Suprapubic skin (tissue), 4 donors: Measurements from ENCODE around the gene PXK. TPM values are rescaled to one million over a fixed set of nuclear protein-coding genes. Genes with fewer than 3 reads are reported as not detected.
A peak's percentile ranks its signal among the peaks of the same experiment; 100 is the strongest.

Experiments used
- DNase-seq, 2 donors: peaks; one replicate each; pipeline ENCODE4 v3.0.0-alpha.2; 2019; ENCODE audit warnings: low spot score in 2 of 2
- H3K27ac ChIP-seq: fragments of 200-600 bp; sonication (generic); one replicate; pipeline ENCODE4 v1.5.1; 2019
- H3K27me3 ChIP-seq: fragments of 200-600 bp; sonication (generic); one replicate; pipeline ENCODE4 v1.5.1; 2019
- H3K36me3 ChIP-seq: fragments of 200-600 bp; sonication (generic); one replicate; pipeline ENCODE4 v1.5.1; 2019
- H3K4me1 ChIP-seq: fragments of 200-600 bp; sonication (generic); one replicate; pipeline ENCODE4 v1.5.1; 2019
- H3K4me3 ChIP-seq: fragments of 200-600 bp; sonication (generic); one replicate; pipeline ENCODE4 v1.5.1; 2019; ENCODE audit warnings: mild to moderate bottlenecking
- H3K9me3 ChIP-seq: fragments of 200-600 bp; sonication (generic); one replicate; pipeline ENCODE4 v1.5.1; 2019
- CTCF ChIP-seq, 2 donors: fragments of 200-600 bp in 1 of 2; fragments of 450-650 bp in 1 of 2; sonication (generic) in 1 of 2; IDR thresholded peaks; one replicate each; pipeline ENCODE4 v1.5.1; 2016 to 2019; ENCODE audit warnings: antibody characterized with exemption in 2 of 2, mild to moderate bottlenecking in 1 of 2, moderate library complexity in 1 of 2
- EP300 ChIP-seq: sonication (generic); formaldehyde crosslinking; IDR thresholded peaks from one replicate; pipeline ENCODE4 v1.6.1; 2017; ENCODE audit warnings: antibody characterized with exemption
- POLR2A ChIP-seq, 2 donors: fragments of 450-650 bp; IDR thresholded peaks; one replicate each; pipeline ENCODE4 v1.6.1; 2017; ENCODE audit warnings: antibody characterized with exemption in 2 of 2, mild to moderate bottlenecking in 2 of 2, moderate library complexity in 2 of 2
- POLR2AphosphoS5 ChIP-seq, 3 donors: sonication (generic); formaldehyde crosslinking; IDR thresholded peaks; one replicate each; pipeline ENCODE4 v1.6.1; 2017; ENCODE audit warnings: antibody characterized with exemption in 3 of 3
- WGBS: methylation state at CpG from one replicate; pipeline ENCODE4 v1.1.5; 2018; 5-methylcytosine and 5-hydroxymethylcytosine counted together
- total RNA-seq, 4 donors: library from RNA; depleted of rRNA; stranded (reverse); fragments of >200 nt; gene quantifications; one replicate each; pipeline ENCODE4 v1.1.0, GENCODE V29; 2016

PXK gene
- total RNA-seq, 4 donors from 2014 or later: 16.0 to 36.9 (median 21.8) TPM

- 80% methylated on average over 4 of the region's 4 CpGs for WGBS
- no peak overlapping the region for H3K4me3 ChIP-seq
- H3K27me3 ChIP-seq: no peaks in the 10 kb centered on the region
- no peak for DNase-seq
- H3K27ac ChIP-seq: no peak overlapping the region
- H3K9me3 ChIP-seq: peaks cover 9% of the 10 kb centered on the region
- peaks cover 11% of the 10 kb centered on the region for H3K4me1 ChIP-seq
- no peak for TF ChIP-seq POLR2A (IDR thresholded peaks at IDR 0.05)
- no peak for TF ChIP-seq CTCF (IDR thresholded peaks at IDR 0.05)
- no peak for TF ChIP-seq POLR2AphosphoS5 (IDR thresholded peaks at IDR 0.05)
- no peak for TF ChIP-seq EP300
- H3K36me3 ChIP-seq: no peaks in the 10 kb centered on the region
Measured at GRCh38 chr3:58459160-58459559, 126.5 kb downstream of the PXK start.

- H3K4me3 ChIP-seq: no peak overlapping the region
- WGBS: 67% methylated on average over 4 of the region's 4 CpGs
- no peaks in the 10 kb centered on the region for H3K27me3 ChIP-seq
- no peak overlapping the region for H3K27ac ChIP-seq
- no peak for TF ChIP-seq POLR2A (IDR thresholded peaks at IDR 0.05)
- TF ChIP-seq POLR2AphosphoS5 (IDR thresholded peaks at IDR 0.05): no peak
- TF ChIP-seq EP300: no peak
- no peak for TF ChIP-seq CTCF (IDR thresholded peaks at IDR 0.05)
- H3K9me3 ChIP-seq: no peaks in the 10 kb centered on the region
- peaks cover 11% of the 10 kb centered on the region for H3K4me1 ChIP-seq
- H3K36me3 ChIP-seq: no peaks in the 10 kb centered on the region
- no peak for DNase-seq
Measured at GRCh38 chr3:58462829-58463180, 130.1 kb downstream of the PXK start.

- Histone ChIP-seq H3K27ac (no peak overlapping the region), H3K36me3 (no peaks in the 10 kb centered on the region), H3K27me3 (no peaks in the 10 kb centered on the region), H3K4me3 (peak overlapping the region; percentile 20), H3K9me3 (no peaks in the 10 kb centered on the region), H3K4me1 (peaks cover 11% of the 10 kb centered on the region)
- TF ChIP-seq POLR2A (IDR thresholded peaks at IDR 0.05): no peak
- TF ChIP-seq POLR2AphosphoS5 (IDR thresholded peaks at IDR 0.05): no peak
- peak; percentile 53 to 81 for TF ChIP-seq CTCF (IDR thresholded peaks at IDR 0.05)
- WGBS: 17% methylated on average over 18 of the region's 18 CpGs
- DNase-seq: peak; percentile 78 to 86
Measured at GRCh38 chr3:58463181-58463941, 130.7 kb downstream of the PXK start.

- Histone ChIP-seq H3K27ac (no peak overlapping the region), H3K4me3 (no peak overlapping the region), H3K36me3 (no peaks in the 10 kb centered on the region), H3K4me1 (peaks cover 11% of the 10 kb centered on the region), H3K27me3 (no peaks in the 10 kb centered on the region), H3K9me3 (no peaks in the 10 kb centered on the region)
- DNase-seq: no peak
- WGBS: 32% methylated on average over 5 of the region's 5 CpGs
- no peak for TF ChIP-seq POLR2AphosphoS5 (IDR thresholded peaks at IDR 0.05)
- no peak for TF ChIP-seq EP300
Measured at GRCh38 chr3:58463942-58464271, 131.2 kb downstream of the PXK start.

GRCh38 chr3:58464866-58465265, 132.2 kb downstream of the PXK start:
- DNase-seq: no peak
- TF ChIP-seq POLR2A (IDR thresholded peaks at IDR 0.05) (no peak), CTCF (IDR thresholded peaks at IDR 0.05) (no peak), EP300 (no peak), POLR2AphosphoS5 (IDR thresholded peaks at IDR 0.05) (no peak)
- 64% methylated on average over 3 of the region's 3 CpGs for WGBS
- Histone ChIP-seq H3K36me3 (no peaks in the 10 kb centered on the region), H3K27ac (no peak overlapping the region), H3K27me3 (no peaks in the 10 kb centered on the region), H3K4me1 (peaks cover 11% of the 10 kb centered on the region), H3K9me3 (no peaks in the 10 kb centered on the region), H3K4me3 (no peak overlapping the region)
